ENCODE results near the gene STXBP6. TPM values are rescaled to one million over a fixed set of nuclear protein-coding genes. Genes with fewer than 3 reads are reported as not detected.

The STXBP6 gene
- total RNA-seq, 1 donor from 2014 or later, result 11.0 TPM

- Histone ChIP-seq H3K36me3 (no peaks in the 10 kb centered on the region), H3K4me1 (peaks cover 10% of the 10 kb centered on the region), H2AFZ (replicated peaks) (no peak overlapping the region), H3K4me2 (no peak overlapping the region), H3K27ac (no peak overlapping the region), H3K9ac (no peak overlapping the region), H3K27me3 (no peaks in the 10 kb centered on the region), H3K79me2 (ENCODE audit: low read depth) (no peaks in the 10 kb centered on the region), H4K20me1 (ENCODE audit: low read depth) (no peaks in the 10 kb centered on the region), H3K9me3 (ENCODE audit: low read depth) (no peaks in the 10 kb centered on the region), H3F3A (ENCODE audit: low read depth) (peaks cover 6% of the 10 kb centered on the region), H3K4me3 (no peak overlapping the region)
- Mint-ChIP-seq H3K4me1 (peaks cover 13% of the 10 kb centered on the region), H3K27me3 (ENCODE audit: insufficient read depth, low read depth) (peaks cover 7% of the 10 kb centered on the region), H3K36me3 (no peaks in the 10 kb centered on the region), H3K9me3 (no peaks in the 10 kb centered on the region), H3K27ac (no peak overlapping the region), H3K4me3 (no peak overlapping the region)
- TF ChIP-seq CTCF (IDR thresholded peaks at IDR 0.05) (no peak), EZH2 (IDR thresholded peaks at IDR 0.05) (no peak)
- DNase-seq (ENCODE audit: low spot score), result no peak
Observed at GRCh38 chr14:24958271-24958670, 91.7 kb downstream of the STXBP6 start.

GRCh38 chr14:24957814-24958213 lies 92.1 kb downstream of the STXBP6 start:
- Histone ChIP-seq H3K4me3 (no peak overlapping the region), H3K9ac (no peak overlapping the region), H3K9me3 (ENCODE audit: low read depth) (no peaks in the 10 kb centered on the region), H3K27me3 (no peaks in the 10 kb centered on the region), H2AFZ (replicated peaks) (no peak overlapping the region), H4K20me1 (ENCODE audit: low read depth) (no peaks in the 10 kb centered on the region), H3F3A (ENCODE audit: low read depth) (peaks cover 6% of the 10 kb centered on the region), H3K36me3 (no peaks in the 10 kb centered on the region), H3K4me2 (no peak overlapping the region), H3K4me1 (peaks cover 10% of the 10 kb centered on the region), H3K27ac (no peak overlapping the region), H3K79me2 (ENCODE audit: low read depth) (no peaks in the 10 kb centered on the region)
- TF ChIP-seq CTCF (IDR thresholded peaks at IDR 0.05) (no peak), EZH2 (IDR thresholded peaks at IDR 0.05) (no peak), EZH2phosphoT487 (IDR thresholded peaks at IDR 0.05) (no peak)
- Mint-ChIP-seq H3K4me3 (no peak overlapping the region), H3K27me3 (ENCODE audit: insufficient read depth, low read depth) (peaks cover 7% of the 10 kb centered on the region), H3K27ac (no peak overlapping the region), H3K9me3 (no peaks in the 10 kb centered on the region), H3K4me1 (peaks cover 15% of the 10 kb centered on the region), H3K36me3 (no peaks in the 10 kb centered on the region)
- no peak for DNase-seq (ENCODE audit: low spot score)

- Histone ChIP-seq H3K79me2 (ENCODE audit: low read depth) (no peaks in the 10 kb centered on the region), H3K27ac (no peak overlapping the region), H4K20me1 (ENCODE audit: low read depth) (no peaks in the 10 kb centered on the region), H3K9ac (no peak overlapping the region), H3K27me3 (no peaks in the 10 kb centered on the region), H3K4me3 (no peak overlapping the region), H3F3A (ENCODE audit: low read depth) (peaks cover 6% of the 10 kb centered on the region), H3K4me1 (peaks cover 10% of the 10 kb centered on the region), H3K9me3 (ENCODE audit: low read depth) (no peaks in the 10 kb centered on the region), H2AFZ (replicated peaks) (no peak overlapping the region), H3K36me3 (no peaks in the 10 kb centered on the region), H3K4me2 (peak overlapping the region; percentile 44)
- DNase-seq (ENCODE audit: low spot score), result peak; percentile 42
- TF ChIP-seq EZH2 (IDR thresholded peaks at IDR 0.05) (no peak), CTCF (IDR thresholded peaks at IDR 0.05) (no peak), EZH2phosphoT487 (IDR thresholded peaks at IDR 0.05) (no peak)
- Mint-ChIP-seq H3K27me3 (ENCODE audit: insufficient read depth, low read depth) (peaks cover 7% of the 10 kb centered on the region), H3K4me1 (peaks cover 15% of the 10 kb centered on the region), H3K36me3 (no peaks in the 10 kb centered on the region), H3K9me3 (no peaks in the 10 kb centered on the region), H3K4me3 (no peak overlapping the region), H3K27ac (no peak overlapping the region)
Observed at GRCh38 chr14:24956104-24956503, 93.8 kb downstream of the STXBP6 start.

GRCh38 chr14:24954700-24955037 lies 95.3 kb downstream of the STXBP6 start:
- Histone ChIP-seq H3F3A (ENCODE audit: low read depth) (peaks cover 6% of the 10 kb centered on the region), H2AFZ (replicated peaks) (no peak overlapping the region), H3K4me2 (no peak overlapping the region), H3K27me3 (no peaks in the 10 kb centered on the region), H4K20me1 (ENCODE audit: low read depth) (no peaks in the 10 kb centered on the region), H3K9me3 (ENCODE audit: low read depth) (no peaks in the 10 kb centered on the region), H3K4me1 (peaks cover 10% of the 10 kb centered on the region), H3K9ac (no peak overlapping the region), H3K36me3 (no peaks in the 10 kb centered on the region), H3K27ac (no peak overlapping the region), H3K4me3 (no peak overlapping the region), H3K79me2 (ENCODE audit: low read depth) (no peaks in the 10 kb centered on the region)
- TF ChIP-seq CTCF (IDR thresholded peaks at IDR 0.05) (no peak), EZH2 (IDR thresholded peaks at IDR 0.05) (no peak), EZH2phosphoT487 (IDR thresholded peaks at IDR 0.05) (no peak)
- Mint-ChIP-seq H3K36me3 (no peaks in the 10 kb centered on the region), H3K27ac (no peak overlapping the region), H3K27me3 (ENCODE audit: insufficient read depth, low read depth) (peaks cover 7% of the 10 kb centered on the region), H3K4me3 (no peak overlapping the region), H3K4me1 (peaks cover 15% of the 10 kb centered on the region), H3K9me3 (no peaks in the 10 kb centered on the region)
- no peak for DNase-seq (ENCODE audit: low spot score)

Measured in neural progenitor cell (in vitro differentiated cells).